IMR-90 (cell line): ENCODE results near the gene ALPP. TPM values are rescaled to one million over a fixed set of nuclear protein-coding genes. Genes with fewer than 3 reads are reported as not detected.

Source experiments
- ATAC-seq: fragments of 200-7000 bp; cut with Tn5 transposase; 2 replicates; pipeline ENCODE4 v1.9.1; 2020; ENCODE audit warnings: low read depth, mild to moderate bottlenecking, moderate library complexity
- BruUV-seq: library from RNA; stranded (reverse); fragments of 400-500 nt; replicated peaks from 2 replicates; lab custom pipeline; 2021; lab: Mats Ljungman, UMichigan
- CTCF ChIA-PET: fragments of 300-600 bp; formaldehyde crosslinking; extraction: SDS; loops from one replicate; lab custom pipeline; 2021; ENCODE audit warnings: antibody characterized with exemption; lab: Yijun Ruan, JAX
- POLR2A ChIA-PET: fragments of 300-600 bp; sonication (Branson Sonifier 250); formaldehyde crosslinking; loops from one replicate; lab custom pipeline; 2022; ENCODE audit warnings: antibody characterized with exemption; ENCODE audit not compliant: unreplicated experiment; lab: Charles Lee
- DNase-seq: peaks from one replicate; pipeline ENCODE4 v3.0.0; 2013
- H2AFZ ChIP-seq: replicated peaks from 2 replicates; pipeline ENCODE3; 2013; ENCODE audit warnings: low read length, mild to moderate bottlenecking; ENCODE audit not compliant: poor library complexity
- H2AK5ac ChIP-seq: 2 replicates; pipeline ENCODE4 v1.6.1; 2013; ENCODE audit warnings: low read depth, low read length, inconsistent platforms
- H2AK9ac ChIP-seq: replicated peaks from 2 replicates; pipeline ENCODE3; 2013; ENCODE audit warnings: mild to moderate bottlenecking, low read depth, low read length, moderate library complexity; ENCODE audit not compliant: poor library complexity
- H2BK120ac ChIP-seq: 2 replicates; pipeline ENCODE4 v1.6.1; 2013; ENCODE audit warnings: low read depth, low read length, inconsistent platforms
- H2BK15ac ChIP-seq: 3 replicates; pipeline ENCODE4 v1.6.1; 2013; ENCODE audit warnings: low read depth, low read length, inconsistent platforms
- H2BK20ac ChIP-seq: 2 replicates; pipeline ENCODE4 v1.6.1; 2013; ENCODE audit warnings: low read depth, mild to moderate bottlenecking, inconsistent platforms, low read length, moderate library complexity
- H2BK5ac ChIP-seq: 2 replicates; pipeline ENCODE4 v1.6.1; 2013; ENCODE audit warnings: mild to moderate bottlenecking, low read depth, low read length, inconsistent platforms; ENCODE audit not compliant: poor library complexity, severe bottlenecking
- H3K14ac ChIP-seq: replicated peaks from 2 replicates; pipeline ENCODE4 v1.6.1; 2013; ENCODE audit warnings: low read depth, low read length, inconsistent platforms
- H3K18ac ChIP-seq: 2 replicates; pipeline ENCODE4 v1.6.1; 2013; ENCODE audit warnings: low read depth, low read length, control low read depth
- H3K23ac ChIP-seq: 2 replicates; pipeline ENCODE4 v1.6.1; 2013; ENCODE audit warnings: low read depth, low read length, inconsistent platforms
- H3K27ac ChIP-seq: 2 replicates; pipeline ENCODE4 v1.5.1; 2013; ENCODE audit warnings: mild to moderate bottlenecking, control low read depth, low read length; ENCODE audit not compliant: insufficient read depth
- H3K27me3 ChIP-seq: 2 replicates; pipeline ENCODE4 v1.6.1; 2013; ENCODE audit warnings: low read length; ENCODE audit not compliant: control insufficient read depth, insufficient read depth
- H3K36me3 ChIP-seq: 2 replicates; pipeline ENCODE4 v1.6.1; 2013; ENCODE audit warnings: low read length, mixed read lengths; ENCODE audit not compliant: control insufficient read depth, insufficient read depth
- H3K4ac ChIP-seq: 2 replicates; pipeline ENCODE4 v1.6.1; 2013; ENCODE audit warnings: low read depth, low read length, inconsistent platforms
- H3K4me1 ChIP-seq: 2 replicates; pipeline ENCODE4 v1.6.1; 2013; ENCODE audit warnings: low read length, mixed read lengths; ENCODE audit not compliant: control insufficient read depth, insufficient read depth
- H3K4me2 ChIP-seq: 2 replicates; pipeline ENCODE4 v1.6.1; 2013; ENCODE audit warnings: low read depth, mild to moderate bottlenecking, control low read depth, low read length, moderate library complexity
- H3K4me3 ChIP-seq: 2 replicates; pipeline ENCODE4 v1.5.1; 2013; ENCODE audit warnings: low read depth, mild to moderate bottlenecking, control low read depth, low read length, moderate library complexity; ENCODE audit not compliant: insufficient read depth
- H3K56ac ChIP-seq: 2 replicates; pipeline ENCODE4 v1.6.1; 2013; ENCODE audit warnings: low read length, inconsistent platforms; ENCODE audit not compliant: insufficient read depth; ENCODE audit errors: extremely low read depth
- H3K79me1 ChIP-seq, 2 experiments: 2 replicates each; pipeline ENCODE4 v1.6.1; 2013; ENCODE audit warnings: low read length in 2 of 2, inconsistent platforms in 1 of 2, low read depth in 1 of 2
- H3K9ac ChIP-seq: 2 replicates; pipeline ENCODE4 v1.6.1; 2013; ENCODE audit warnings: low read depth, low read length, control low read depth
- H3K9me1 ChIP-seq: 2 replicates; pipeline ENCODE4 v1.6.1; 2013; ENCODE audit warnings: low read length, inconsistent platforms; ENCODE audit not compliant: insufficient read depth
- H3K9me3 ChIP-seq: 2 replicates; pipeline ENCODE4 v1.6.1; 2013; ENCODE audit warnings: low read length; ENCODE audit not compliant: control insufficient read depth, insufficient read depth
- H4K20me1 ChIP-seq: 2 replicates; pipeline ENCODE4 v1.6.1; 2013; ENCODE audit warnings: low read length, inconsistent platforms; ENCODE audit not compliant: insufficient read depth
- H4K5ac ChIP-seq: 2 replicates; pipeline ENCODE4 v1.6.1; 2013; ENCODE audit warnings: mild to moderate bottlenecking, low read depth, low read length, control low read depth
- H4K8ac ChIP-seq, 2 experiments: 2 replicates each; pipeline ENCODE4 v1.6.1; 2013; ENCODE audit warnings: low read depth in 2 of 2, low read length in 2 of 2, control low read depth in 1 of 2, inconsistent platforms in 1 of 2
- H4K91ac ChIP-seq: 2 replicates; pipeline ENCODE4 v1.6.1; 2013; ENCODE audit warnings: low read depth, low read length, inconsistent platforms; ENCODE audit not compliant: insufficient read depth
- CEBPB ChIP-seq: IDR thresholded peaks from 2 replicates; pipeline ENCODE4 v1.6.1; 2012; ENCODE audit warnings: low read depth, low read length, improper control_type of control experiment
- CTCF ChIP-seq: conservative IDR thresholded peaks from 2 replicates; pipeline ENCODE4 v1.5.1; 2012; ENCODE audit warnings: mild to moderate bottlenecking, low read depth, low read length, improper control_type of control experiment
- FOS ChIP-seq: fragments of 150-350 bp; IDR thresholded peaks from 2 replicates; pipeline ENCODE4 v1.6.1; 2016; ENCODE audit warnings: low read depth, low read length
- MAFK ChIP-seq: IDR thresholded peaks from 2 replicates; pipeline ENCODE4 v1.6.1; 2012; ENCODE audit warnings: low read depth, low read length, improper control_type of control experiment
- MAZ ChIP-seq: IDR thresholded peaks from 2 replicates; pipeline ENCODE4 v1.6.1; 2012; ENCODE audit warnings: low read depth, mild to moderate bottlenecking, low read length, improper control_type of control experiment, moderate library complexity, borderline replicate concordance
- RAD21 ChIP-seq: IDR thresholded peaks from 2 replicates; pipeline ENCODE4 v1.6.1; 2012; ENCODE audit warnings: low read length, improper control_type of control experiment
- SMC3 ChIP-seq: fragments of 150-350 bp; IDR thresholded peaks from 2 replicates; pipeline ENCODE4 v1.6.1; 2016; ENCODE audit warnings: low read depth, mild to moderate bottlenecking, antibody characterized with exemption, low read length, moderate library complexity
- WGBS, 2 experiments: methylation state at CpG; one replicate each; pipeline versions ENCODE4 v1.1.5 to v1.1.7; 2013; ENCODE audit warnings: missing lambda C conversion rate in 2 of 2; ENCODE audit not compliant: insufficient read length in 1 of 2; ENCODE audit errors: extremely low coverage in 2 of 2; 5-methylcytosine and 5-hydroxymethylcytosine counted together
- dilution Hi-C: fragments of 300-500 bp; cut with HindIII; formaldehyde crosslinking; loops from one replicate; pipeline ENCODE4 v1.14.3; 2018; ENCODE audit warnings: low sequenced_read_pairs; ENCODE audit not compliant: unreplicated experiment
- in situ Hi-C: fragments of 300-500 bp; cut with MboI; formaldehyde crosslinking; loops from 3 replicates; pipeline ENCODE4 v1.14.3; 2019; ENCODE audit warnings: low sequenced_read_pairs, inconsistent platforms, mixed read lengths
- intact Hi-C: fragments of 100-400 bp; cut with micrococcal nuclease; formaldehyde crosslinking; loops from 2 replicates; pipeline ENCODE4 v1.10.0; 2022
- polyA plus RNA-seq, 3 experiments: library from polyadenylated mRNA; depleted of rRNA; stranded (reverse); fragments of >200 nt; gene quantifications; 2 replicates each; pipeline ENCODE4 v1.2.3, GENCODE V29; 2012; ENCODE audit warnings: low replicate concordance in 1 of 3
- total RNA-seq: library from RNA; depleted of rRNA; stranded (reverse); fragments of >200 nt; gene quantifications from 2 replicates; pipeline ENCODE4 v1.2.3, GENCODE V29; 2012
- TF ChIP-seq, protein P1 (sequence below): fragments of 150-350 bp; IDR thresholded peaks from 2 replicates; pipeline ENCODE4 v1.6.1; 2017; ENCODE audit warnings: mild to moderate bottlenecking, antibody characterized with exemption, low read length, low read depth

ALPP gene
- total and polyA plus RNA-seq, 2 of the 4 experiments (the other 2 are of a cell fraction) = not detected

DNA sequence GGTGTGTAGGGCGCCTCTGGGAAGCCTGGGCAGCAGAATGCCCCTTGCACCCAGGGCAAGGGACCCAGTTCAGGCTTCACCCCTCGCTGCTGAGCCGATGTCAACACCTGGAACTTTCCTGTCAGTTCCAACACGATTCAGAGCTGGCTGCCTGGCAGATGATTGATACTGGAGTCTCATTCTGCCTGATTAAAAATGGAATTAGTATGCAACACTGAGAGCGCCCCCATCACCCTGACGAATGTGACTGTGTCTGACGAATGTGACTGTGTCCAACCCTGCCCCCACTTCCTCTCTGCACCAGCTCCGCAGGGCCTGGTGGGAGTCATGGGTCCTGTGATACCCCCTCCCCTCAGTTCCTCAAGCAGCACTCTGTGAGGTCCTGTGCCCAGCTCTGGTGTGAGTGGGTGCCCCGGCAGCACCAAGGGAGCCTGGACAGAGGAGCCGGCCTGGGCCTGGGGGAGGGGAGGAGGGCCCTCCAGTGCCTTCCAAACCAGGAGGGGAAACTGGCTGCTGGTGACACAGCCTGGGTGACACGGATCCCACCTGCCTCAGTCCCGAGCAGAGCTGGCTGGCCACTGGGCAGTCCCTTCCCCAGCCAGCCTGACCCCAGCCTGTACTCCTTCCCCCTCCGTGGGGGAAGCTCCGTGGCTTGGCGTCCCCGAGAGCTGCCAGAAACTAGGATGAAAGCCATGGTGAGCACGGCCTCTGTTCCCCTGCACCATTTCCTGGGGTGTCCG, 41.4 kb upstream of the ALPP start:
- Histone ChIP-seq H2AK9ac (no peak overlapping the region), H3K27ac (no peak overlapping the region), H2AFZ (no peak overlapping the region), H3K79me1 (no peaks in the 10 kb centered on the region), H3K56ac (no peak overlapping the region), H3K9me1 (no peaks in the 10 kb centered on the region), H3K4ac (no peak overlapping the region), H3K14ac (no peak overlapping the region), H3K4me1 (no peaks in the 10 kb centered on the region), H2BK5ac (no peak overlapping the region), H2BK15ac (no peak overlapping the region), H3K4me3 (no peak overlapping the region), H3K18ac (no peak overlapping the region), H3K9me3 (no peaks in the 10 kb centered on the region), H4K20me1 (no peaks in the 10 kb centered on the region), H3K9ac (no peak overlapping the region), H4K8ac (no peak overlapping the region), H2AK5ac (no peak overlapping the region), H2BK20ac (no peak overlapping the region), H3K27me3 (no peaks in the 10 kb centered on the region), H2BK120ac (no peak overlapping the region), H4K91ac (no peak overlapping the region), H3K36me3 (no peaks in the 10 kb centered on the region), H4K5ac (no peak overlapping the region), H3K23ac (no peak overlapping the region), H3K4me2 (no peak overlapping the region)
- intact Hi-C loops = no loop called here
- in situ Hi-C loops = no loop called here
- dilution Hi-C loops = no loop called here
- BruUV-seq = no TSS peak
- CTCF ChIA-PET = no interaction called here
- POLR2A ChIA-PET = no interaction called here
- ATAC-seq (no peak), DNase-seq (no peak)
- TF ChIP-seq FOS (no peak), MAFK (no peak), MAZ (no peak), SMC3 (no peak), CTCF (no peak), CEBPB (no peak), RAD21 (no peak)
- TF ChIP-seq, protein P1, sequence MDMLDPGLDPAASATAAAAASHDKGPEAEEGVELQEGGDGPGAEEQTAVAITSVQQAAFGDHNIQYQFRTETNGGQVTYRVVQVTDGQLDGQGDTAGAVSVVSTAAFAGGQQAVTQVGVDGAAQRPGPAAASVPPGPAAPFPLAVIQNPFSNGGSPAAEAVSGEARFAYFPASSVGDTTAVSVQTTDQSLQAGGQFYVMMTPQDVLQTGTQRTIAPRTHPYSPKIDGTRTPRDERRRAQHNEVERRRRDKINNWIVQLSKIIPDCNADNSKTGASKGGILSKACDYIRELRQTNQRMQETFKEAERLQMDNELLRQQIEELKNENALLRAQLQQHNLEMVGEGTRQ = no peak
- whole genome bisulfite sequencing, 2 experiments = no CpG with 5 or more reads among the region's 18 CpGs
